BLaER1 (cell line): Measurements from ENCODE around the gene FAM217B.

Source experiments
- H3K27ac ChIP-seq: shearing (Covaris generic); formaldehyde crosslinking; 2 replicates; pipeline ENCODE4 v1.8.1; 2022
- H3K27me3 ChIP-seq: shearing (Covaris generic); formaldehyde crosslinking; 2 replicates; pipeline ENCODE4 v1.8.1; 2022
- H3K36me3 ChIP-seq: shearing (Covaris generic); formaldehyde crosslinking; 2 replicates; pipeline ENCODE4 v1.8.1; 2022
- H3K4me1 ChIP-seq: shearing (Covaris generic); formaldehyde crosslinking; 2 replicates; pipeline ENCODE4 v1.8.1; 2022
- H3K4me2 ChIP-seq: shearing (Covaris generic); formaldehyde crosslinking; 2 replicates; pipeline ENCODE4 v1.8.1; 2022
- H3K4me3 ChIP-seq: shearing (Covaris generic); formaldehyde crosslinking; 2 replicates; pipeline ENCODE4 v1.8.1; 2022
- H3K9ac ChIP-seq: shearing (Covaris generic); formaldehyde crosslinking; 2 replicates; pipeline ENCODE4 v1.8.1; 2022
- H3K9me3 ChIP-seq: shearing (Covaris generic); formaldehyde crosslinking; 2 replicates; pipeline ENCODE4 v1.8.1; 2022
- H4K20me1 ChIP-seq: shearing (Covaris generic); formaldehyde crosslinking; 2 replicates; pipeline ENCODE4 v1.8.1; 2022
- Cebpa-rat ChIP-seq: shearing (Covaris generic); IDR thresholded peaks from 2 replicates; pipeline ENCODE4 v1.8.1; 2022

Gene FAM217B

GRCh38 chr20:59988141-59988540 is 48.0 kb downstream of the FAM217B start:
- no peak for TF ChIP-seq Cebpa-rat
- Histone ChIP-seq H4K20me1 (no peaks in the 10 kb centered on the region), H3K27ac (no peak overlapping the region), H3K9ac (no peak overlapping the region), H3K4me1 (peaks cover 13% of the 10 kb centered on the region), H3K36me3 (no peaks in the 10 kb centered on the region), H3K9me3 (no peaks in the 10 kb centered on the region), H3K27me3 (no peaks in the 10 kb centered on the region), H3K4me2 (no peak overlapping the region), H3K4me3 (no peak overlapping the region)

GRCh38 chr20:59992526-59993084 is 52.4 kb downstream of the FAM217B start:
- Histone ChIP-seq H4K20me1 (no peaks in the 10 kb centered on the region), H3K9me3 (no peaks in the 10 kb centered on the region), H3K4me1 (peaks cover 4% of the 10 kb centered on the region; the same call in 1 of the 2 replicates), H3K4me3 (no peak overlapping the region), H3K27me3 (no peaks in the 10 kb centered on the region), H3K4me2 (no peak overlapping the region), H3K9ac (no peak overlapping the region), H3K36me3 (no peaks in the 10 kb centered on the region), H3K27ac (no peak overlapping the region)
- no peak for TF ChIP-seq Cebpa-rat

GRCh38 chr20:59993736-59994430 is 53.7 kb downstream of the FAM217B start:
- no peak overlapping the region for H3K27ac ChIP-seq
- no peaks in the 10 kb centered on the region for H3K27me3 ChIP-seq
- no peak overlapping the region for H3K4me2 ChIP-seq
- no peaks in the 10 kb centered on the region for H4K20me1 ChIP-seq
- H3K9me3 ChIP-seq, result no peaks in the 10 kb centered on the region
- H3K9ac ChIP-seq, result no peak overlapping the region
- TF ChIP-seq Cebpa-rat, result no peak
- H3K4me1 ChIP-seq, result no peaks in the 10 kb centered on the region
- H3K4me3 ChIP-seq, result no peak overlapping the region
- H3K36me3 ChIP-seq, result no peaks in the 10 kb centered on the region

- TF ChIP-seq Cebpa-rat, result no peak
- no peak overlapping the region for H3K4me2 ChIP-seq
- H3K27me3 ChIP-seq, result no peaks in the 10 kb centered on the region
- no peaks in the 10 kb centered on the region for H3K4me1 ChIP-seq
- no peaks in the 10 kb centered on the region for H3K9me3 ChIP-seq
- no peaks in the 10 kb centered on the region for H3K36me3 ChIP-seq
- H3K9ac ChIP-seq, result no peak overlapping the region
- H4K20me1 ChIP-seq, result no peaks in the 10 kb centered on the region
- no peak overlapping the region for H3K4me3 ChIP-seq
- H3K27ac ChIP-seq, result no peak overlapping the region
Measured at GRCh38 chr20:59994697-59995122, 54.5 kb downstream of the FAM217B start.

- H3K9me3 ChIP-seq, result no peaks in the 10 kb centered on the region
Measured at GRCh38 chr20:59996108-59996507, 55.9 kb downstream of the FAM217B start.

GRCh38 chr20:59997896-59998295 is 57.7 kb downstream of the FAM217B start:
- no peak overlapping the region for H3K4me3 ChIP-seq
- no peak overlapping the region for H3K27ac ChIP-seq
- no peaks in the 10 kb centered on the region for H4K20me1 ChIP-seq
- H3K27me3 ChIP-seq, result no peaks in the 10 kb centered on the region
- no peaks in the 10 kb centered on the region for H3K4me1 ChIP-seq
- no peak overlapping the region for H3K9ac ChIP-seq
- no peaks in the 10 kb centered on the region for H3K9me3 ChIP-seq
- no peak overlapping the region for H3K4me2 ChIP-seq
- H3K36me3 ChIP-seq, result no peaks in the 10 kb centered on the region
- no peak for TF ChIP-seq Cebpa-rat

More at GRCh38 chr20:59996108-59996507, 55.9 kb downstream of the FAM217B start:
- TF ChIP-seq Cebpa-rat, result no peak
- H4K20me1 ChIP-seq, result no peaks in the 10 kb centered on the region
- no peak overlapping the region for H3K4me3 ChIP-seq
- no peak overlapping the region for H3K4me2 ChIP-seq
- no peaks in the 10 kb centered on the region for H3K36me3 ChIP-seq
- no peak overlapping the region for H3K27ac ChIP-seq
- no peaks in the 10 kb centered on the region for H3K27me3 ChIP-seq
- no peak overlapping the region for H3K9ac ChIP-seq
- no peaks in the 10 kb centered on the region for H3K4me1 ChIP-seq
